Measurements from ENCODE around the gene NCAM2. TPM values are rescaled to one million over a fixed set of nuclear protein-coding genes. Genes with fewer than 3 reads are reported as not detected.

NCAM2 gene
- total RNA-seq, 1 donor from 2014 or later = 16.3 TPM

DNA sequence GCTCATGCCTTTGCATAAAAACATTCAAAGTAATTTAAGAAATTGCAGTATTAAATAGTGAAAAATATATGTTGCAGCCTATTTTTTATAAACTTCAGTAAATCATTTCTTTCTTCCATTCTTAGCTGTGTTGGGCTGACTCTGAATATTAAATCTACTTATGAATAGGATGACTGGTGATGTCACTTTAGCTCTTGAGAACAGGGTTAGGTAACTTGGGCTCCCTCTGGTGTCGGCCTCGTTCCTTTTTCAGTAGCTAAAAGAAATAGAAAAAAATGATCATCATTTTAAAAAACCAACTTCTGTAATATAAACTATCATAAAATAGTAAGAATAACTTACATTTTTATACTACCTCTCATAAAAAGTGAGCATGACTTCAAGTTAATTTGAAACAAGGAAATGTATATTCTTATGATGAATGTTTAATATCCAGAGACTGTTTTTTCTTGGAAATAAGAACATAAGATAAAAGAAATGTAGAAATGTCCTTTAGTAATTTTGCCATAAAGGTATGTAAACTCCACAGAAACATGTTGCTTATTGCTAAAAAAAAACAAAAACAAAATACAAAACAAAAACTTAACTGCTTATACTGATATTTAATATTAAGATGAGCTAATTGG lies 26.8 kb upstream of the NCAM2 start:
- Mint-ChIP-seq H3K4me3 (ENCODE audit: unreplicated experiment) (no peak overlapping the region), H3K4me1 (ENCODE audit: low read depth) (peaks cover 23% of the 10 kb centered on the region), H3K9me3 (ENCODE audit: low read depth) (no peaks in the 10 kb centered on the region), H3K36me3 (ENCODE audit: low read depth) (no peaks in the 10 kb centered on the region), H3K27ac (ENCODE audit: unreplicated experiment) (no peak overlapping the region), H3K27me3 (ENCODE audit: low read depth) (no peaks in the 10 kb centered on the region)
- TF ChIP-seq, protein P1, sequence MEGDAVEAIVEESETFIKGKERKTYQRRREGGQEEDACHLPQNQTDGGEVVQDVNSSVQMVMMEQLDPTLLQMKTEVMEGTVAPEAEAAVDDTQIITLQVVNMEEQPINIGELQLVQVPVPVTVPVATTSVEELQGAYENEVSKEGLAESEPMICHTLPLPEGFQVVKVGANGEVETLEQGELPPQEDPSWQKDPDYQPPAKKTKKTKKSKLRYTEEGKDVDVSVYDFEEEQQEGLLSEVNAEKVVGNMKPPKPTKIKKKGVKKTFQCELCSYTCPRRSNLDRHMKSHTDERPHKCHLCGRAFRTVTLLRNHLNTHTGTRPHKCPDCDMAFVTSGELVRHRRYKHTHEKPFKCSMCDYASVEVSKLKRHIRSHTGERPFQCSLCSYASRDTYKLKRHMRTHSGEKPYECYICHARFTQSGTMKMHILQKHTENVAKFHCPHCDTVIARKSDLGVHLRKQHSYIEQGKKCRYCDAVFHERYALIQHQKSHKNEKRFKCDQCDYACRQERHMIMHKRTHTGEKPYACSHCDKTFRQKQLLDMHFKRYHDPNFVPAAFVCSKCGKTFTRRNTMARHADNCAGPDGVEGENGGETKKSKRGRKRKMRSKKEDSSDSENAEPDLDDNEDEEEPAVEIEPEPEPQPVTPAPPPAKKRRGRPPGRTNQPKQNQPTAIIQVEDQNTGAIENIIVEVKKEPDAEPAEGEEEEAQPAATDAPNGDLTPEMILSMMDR (IDR thresholded peaks at IDR 0.05) = peak; percentile 94
- DNase-seq (ENCODE audit: low spot score) = no peak

DNA sequence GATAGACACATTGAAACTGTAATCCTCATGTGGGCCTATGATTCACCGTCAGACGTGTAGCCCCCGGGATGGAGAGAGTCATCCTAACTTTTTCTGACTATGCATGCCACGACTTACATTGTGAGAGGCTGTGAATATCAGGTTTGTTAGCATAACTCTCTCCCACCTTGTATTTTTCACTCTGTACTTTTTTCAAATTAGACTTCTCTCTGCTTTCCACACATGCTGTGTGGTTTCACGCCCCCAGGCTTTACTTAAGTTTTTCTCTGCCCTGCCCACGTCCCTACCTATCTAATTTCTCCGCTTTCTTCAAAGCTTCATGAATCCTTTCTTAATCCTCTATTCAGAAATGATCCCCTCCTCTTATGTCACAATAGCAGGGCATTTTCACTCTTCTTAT lies 3.4 kb upstream of the NCAM2 start:
- Mint-ChIP-seq H3K27ac (ENCODE audit: unreplicated experiment) (no peak overlapping the region), H3K27me3 (ENCODE audit: low read depth) (no peaks in the 10 kb centered on the region), H3K4me3 (ENCODE audit: unreplicated experiment) (no peak overlapping the region), H3K4me1 (ENCODE audit: low read depth) (peaks cover 42% of the 10 kb centered on the region), H3K9me3 (ENCODE audit: low read depth) (no peaks in the 10 kb centered on the region), H3K36me3 (ENCODE audit: low read depth) (no peaks in the 10 kb centered on the region)
- DNase-seq (ENCODE audit: low spot score) = no peak
- TF ChIP-seq, protein P1 (IDR thresholded peaks at IDR 0.05) = no peak

DNA sequence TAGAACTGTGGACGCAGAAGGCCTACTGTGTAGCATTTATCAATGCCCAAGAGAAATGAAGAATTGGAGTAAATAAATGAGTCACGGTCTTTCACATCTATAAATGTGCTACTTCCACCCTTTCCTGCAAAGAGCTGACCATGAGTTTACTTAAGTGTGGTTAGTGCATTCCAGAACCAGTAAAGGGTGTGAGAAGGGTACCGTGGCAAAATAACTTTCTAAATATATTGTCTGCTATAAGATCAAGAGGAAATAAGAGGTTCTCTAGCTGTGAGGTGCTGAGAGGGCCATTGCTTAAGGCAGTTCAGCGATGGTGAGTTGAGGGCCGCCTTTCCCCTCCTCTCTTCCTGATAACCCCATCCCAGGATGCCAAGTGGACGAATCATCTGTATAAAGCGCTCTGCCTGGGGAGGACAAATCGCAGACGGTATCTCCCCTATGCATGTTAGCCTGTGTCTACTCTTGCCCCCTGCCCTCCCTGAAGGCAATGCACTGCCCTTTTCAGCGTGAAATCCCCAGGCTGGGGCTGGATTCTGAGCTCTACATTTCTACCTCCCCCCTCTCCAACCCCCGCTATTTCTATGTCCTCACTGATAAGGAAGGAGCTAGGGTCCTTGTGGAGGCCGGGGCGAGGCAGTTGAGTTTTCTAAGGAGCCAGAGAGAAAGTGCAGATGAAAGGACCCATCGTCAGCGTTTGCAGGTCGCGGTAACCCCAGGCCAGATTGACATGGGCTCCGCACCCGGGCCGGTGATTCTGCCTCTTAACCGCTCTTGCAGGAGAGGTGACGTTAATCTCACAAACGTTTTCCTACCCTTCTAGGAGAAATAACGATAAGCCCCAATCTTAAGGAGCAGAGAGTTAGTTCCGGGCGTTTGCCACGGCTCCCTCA lies 1.5 kb upstream of the NCAM2 start:
- TF ChIP-seq, protein P1 (IDR thresholded peaks at IDR 0.05) = no peak
- no peaks in the 10 kb centered on the region for H3K36me3 Mint-ChIP-seq (ENCODE audit: low read depth)
- H3K4me1 Mint-ChIP-seq (ENCODE audit: low read depth) = peaks cover 57% of the 10 kb centered on the region
- DNase-seq (ENCODE audit: low spot score) = no peak
- no peaks in the 10 kb centered on the region for H3K27me3 Mint-ChIP-seq (ENCODE audit: low read depth)
- peak overlapping the region; percentile 64 for H3K4me3 Mint-ChIP-seq (ENCODE audit: unreplicated experiment)
- no peaks in the 10 kb centered on the region for H3K9me3 Mint-ChIP-seq (ENCODE audit: low read depth)
- peak overlapping the region; percentile 42 for H3K27ac Mint-ChIP-seq (ENCODE audit: unreplicated experiment)

DNA sequence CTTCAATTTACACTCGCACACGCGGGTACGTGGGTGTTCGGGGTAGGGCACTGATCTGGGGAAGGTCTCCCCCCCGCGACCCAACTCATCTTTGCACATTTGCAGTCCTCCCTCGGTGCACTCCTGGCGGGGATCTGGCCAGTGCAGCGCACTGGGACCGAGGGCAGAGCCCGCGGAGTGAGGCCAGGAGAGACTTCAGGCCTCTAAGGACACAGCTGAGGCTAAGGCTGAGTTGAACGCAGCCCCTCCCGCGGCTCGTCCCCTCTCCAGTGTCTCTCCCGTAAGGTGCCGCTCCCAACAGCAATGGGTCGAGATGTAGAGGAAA lies 936 bp upstream of the NCAM2 start:
- no peaks in the 10 kb centered on the region for H3K9me3 Mint-ChIP-seq (ENCODE audit: low read depth)
- peaks cover 63% of the 10 kb centered on the region for H3K4me1 Mint-ChIP-seq (ENCODE audit: low read depth)
- H3K36me3 Mint-ChIP-seq (ENCODE audit: low read depth) = no peaks in the 10 kb centered on the region
- H3K27me3 Mint-ChIP-seq (ENCODE audit: low read depth) = no peaks in the 10 kb centered on the region
- TF ChIP-seq, protein P1 (IDR thresholded peaks at IDR 0.05) = no peak
- H3K27ac Mint-ChIP-seq (ENCODE audit: unreplicated experiment) = no peak overlapping the region
- no peak for DNase-seq (ENCODE audit: low spot score)
- peak overlapping the region; percentile 64 for H3K4me3 Mint-ChIP-seq (ENCODE audit: unreplicated experiment)

DNA sequence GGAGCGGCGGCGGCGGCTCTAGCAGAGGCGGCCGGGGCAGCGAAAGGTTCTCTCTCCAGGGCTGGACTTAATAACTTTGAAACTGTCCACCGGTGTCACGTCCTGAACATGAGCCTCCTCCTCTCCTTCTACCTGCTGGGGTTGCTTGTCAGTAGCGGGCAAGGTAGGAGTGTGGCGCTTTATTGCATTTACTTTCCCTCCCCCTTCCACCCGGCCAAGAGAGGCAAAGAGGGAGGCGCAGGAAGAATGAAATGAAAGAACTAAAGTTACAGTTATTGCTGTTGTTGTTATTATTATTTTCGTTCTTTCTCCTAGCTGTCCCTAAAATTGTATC lies 214 bp downstream of the NCAM2 start:
- no peaks in the 10 kb centered on the region for H3K36me3 Mint-ChIP-seq (ENCODE audit: low read depth)
- H3K27ac Mint-ChIP-seq (ENCODE audit: unreplicated experiment) = peak overlapping the region; percentile 37
- H3K9me3 Mint-ChIP-seq (ENCODE audit: low read depth) = no peaks in the 10 kb centered on the region
- TF ChIP-seq, protein P1 (IDR thresholded peaks at IDR 0.05) = no peak
- H3K4me1 Mint-ChIP-seq (ENCODE audit: low read depth) = peaks cover 55% of the 10 kb centered on the region
- H3K4me3 Mint-ChIP-seq (ENCODE audit: unreplicated experiment) = peak overlapping the region; percentile 74
- H3K27me3 Mint-ChIP-seq (ENCODE audit: low read depth) = no peaks in the 10 kb centered on the region
- no peak for DNase-seq (ENCODE audit: low spot score)

Data from chondrocyte (in vitro differentiated cells).